ENCODE results near the gene GFER. TPM values are rescaled to one million over a fixed set of nuclear protein-coding genes. Genes with fewer than 3 reads are reported as not detected.

GFER gene
- polyA plus RNA-seq, 1 of the 3 experiments (the other 2 are of a cell fraction) = 20.4 TPM

DNA sequence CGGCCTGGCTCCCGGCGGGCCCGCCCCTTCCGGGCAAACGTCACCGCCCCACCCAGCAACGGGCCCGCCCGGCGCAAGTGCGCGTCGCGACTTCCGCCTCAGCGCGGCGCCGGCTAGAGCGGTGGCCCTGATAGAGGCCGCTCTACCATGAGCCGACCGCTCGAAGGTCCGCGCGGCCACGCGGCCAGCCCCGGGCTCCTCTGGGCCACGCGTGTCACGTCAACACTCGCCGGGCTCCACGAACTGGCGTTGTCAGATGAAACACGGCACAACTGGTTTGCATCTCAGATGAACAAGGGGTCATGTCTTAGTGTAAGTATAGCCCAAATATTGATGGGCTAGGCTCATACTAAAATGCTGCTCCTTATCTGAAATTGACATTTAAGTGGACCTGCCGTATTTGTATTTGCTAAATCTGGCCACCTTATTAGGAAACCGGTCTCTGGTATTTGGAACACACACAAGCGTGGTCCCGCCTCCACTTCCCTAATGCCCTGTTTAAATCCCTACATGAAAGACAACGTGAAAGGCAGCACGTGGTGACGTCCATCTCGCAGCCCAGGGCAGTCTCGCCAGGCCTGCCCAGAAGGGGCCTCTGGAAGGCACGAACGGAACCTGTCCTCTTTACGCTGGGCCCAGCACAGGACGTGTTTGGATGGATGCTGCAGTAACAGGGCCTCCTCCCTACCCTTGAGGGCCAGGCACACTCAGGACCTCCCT is 26.0 kb downstream of the GFER start, which contains the start of gene ZNF598:
Gene ZNF598, minus strand, starts transcription at position 31 of the 720 bp plus-strand sequence.
- peak within 1 kb of the TSS; percentile 90 to 91 for H3K4me3 ChIP-seq (ENCODE audit: low read depth in 2 of 2, low read length in 1 of 2)
- peak within 1 kb of the TSS; percentile 97 for H3K4me2 ChIP-seq
- H3K9me3 ChIP-seq = no peaks in the 10 kb centered on the region
- peaks cover 0 to 6% of the 10 kb centered on the region in 2 experiments for H3K36me3 ChIP-seq (replicated peaks in 1 of 2; ENCODE audit: control insufficient read depth in 1 of 2, insufficient read depth in 2 of 2, low read length in 1 of 2)
- WGBS (ENCODE audit: low lambda C conversion rate) = 9% methylated on average over 13 of the region's 52 CpGs
- peaks cover 9% of the 10 kb centered on the region for H3F3A ChIP-seq (replicated peaks; ENCODE audit: insufficient read depth)
- H3K27me3 ChIP-seq (ENCODE audit: insufficient read depth) = no peaks in the 10 kb centered on the region
- H3K4me1 ChIP-seq (ENCODE audit: control insufficient read depth in 1 of 2, insufficient read depth in 2 of 2, low read depth in 1 of 2, low read length in 1 of 2) = peaks cover 18 to 46% of the 10 kb centered on the region in 2 experiments; a peak in 3 of 4 replicates
- H3K9me2 ChIP-seq = no peaks in the 10 kb centered on the region
- peak within 1 kb of the TSS; percentile 95 for H3K9ac ChIP-seq
- peak within 1 kb of the TSS; percentile 77; the same call in 1 of the 2 replicates for H2AFZ ChIP-seq (ENCODE audit: low read depth)
- peak; percentile 98 for DNase-seq
- CTCF ChIA-PET = interaction anchor here (1.1 kb wide), 1 partner anchor 12 kb away, joined by 3 read pairs; no protein-coding TSS in a partner anchor
- H3K27ac ChIP-seq (ENCODE audit: low read depth in 2 of 2, low read length in 1 of 2) = peak within 1 kb of the TSS; percentile 81 to 87
- peaks cover 56% of the 10 kb centered on the region for H3K79me2 ChIP-seq (ENCODE audit: insufficient read depth)
- POLR2A ChIA-PET = no interaction called here
- H4K20me1 ChIP-seq (ENCODE audit: insufficient read depth) = peaks cover 42% of the 10 kb centered on the region
- TF ChIP-seq RXRA (IDR thresholded peaks at IDR 0.05; ENCODE audit: borderline replicate concordance, low read depth) = no peak
- TF ChIP-seq, protein P1, sequence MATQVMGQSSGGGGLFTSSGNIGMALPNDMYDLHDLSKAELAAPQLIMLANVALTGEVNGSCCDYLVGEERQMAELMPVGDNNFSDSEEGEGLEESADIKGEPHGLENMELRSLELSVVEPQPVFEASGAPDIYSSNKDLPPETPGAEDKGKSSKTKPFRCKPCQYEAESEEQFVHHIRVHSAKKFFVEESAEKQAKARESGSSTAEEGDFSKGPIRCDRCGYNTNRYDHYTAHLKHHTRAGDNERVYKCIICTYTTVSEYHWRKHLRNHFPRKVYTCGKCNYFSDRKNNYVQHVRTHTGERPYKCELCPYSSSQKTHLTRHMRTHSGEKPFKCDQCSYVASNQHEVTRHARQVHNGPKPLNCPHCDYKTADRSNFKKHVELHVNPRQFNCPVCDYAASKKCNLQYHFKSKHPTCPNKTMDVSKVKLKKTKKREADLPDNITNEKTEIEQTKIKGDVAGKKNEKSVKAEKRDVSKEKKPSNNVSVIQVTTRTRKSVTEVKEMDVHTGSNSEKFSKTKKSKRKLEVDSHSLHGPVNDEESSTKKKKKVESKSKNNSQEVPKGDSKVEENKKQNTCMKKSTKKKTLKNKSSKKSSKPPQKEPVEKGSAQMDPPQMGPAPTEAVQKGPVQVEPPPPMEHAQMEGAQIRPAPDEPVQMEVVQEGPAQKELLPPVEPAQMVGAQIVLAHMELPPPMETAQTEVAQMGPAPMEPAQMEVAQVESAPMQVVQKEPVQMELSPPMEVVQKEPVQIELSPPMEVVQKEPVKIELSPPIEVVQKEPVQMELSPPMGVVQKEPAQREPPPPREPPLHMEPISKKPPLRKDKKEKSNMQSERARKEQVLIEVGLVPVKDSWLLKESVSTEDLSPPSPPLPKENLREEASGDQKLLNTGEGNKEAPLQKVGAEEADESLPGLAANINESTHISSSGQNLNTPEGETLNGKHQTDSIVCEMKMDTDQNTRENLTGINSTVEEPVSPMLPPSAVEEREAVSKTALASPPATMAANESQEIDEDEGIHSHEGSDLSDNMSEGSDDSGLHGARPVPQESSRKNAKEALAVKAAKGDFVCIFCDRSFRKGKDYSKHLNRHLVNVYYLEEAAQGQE (IDR thresholded peaks at IDR 0.05; ENCODE audit: low read depth, low read length) = peak; percentile 31; the same call in 1 of the 2 replicates
- peak; percentile 74 for TF ChIP-seq ELF1 (IDR thresholded peaks at IDR 0.05)
- peak; percentile 53 for TF ChIP-seq CHD2 (IDR thresholded peaks at IDR 0.05; ENCODE audit: low read length, partially characterized antibody)
- TF ChIP-seq, protein P2, sequence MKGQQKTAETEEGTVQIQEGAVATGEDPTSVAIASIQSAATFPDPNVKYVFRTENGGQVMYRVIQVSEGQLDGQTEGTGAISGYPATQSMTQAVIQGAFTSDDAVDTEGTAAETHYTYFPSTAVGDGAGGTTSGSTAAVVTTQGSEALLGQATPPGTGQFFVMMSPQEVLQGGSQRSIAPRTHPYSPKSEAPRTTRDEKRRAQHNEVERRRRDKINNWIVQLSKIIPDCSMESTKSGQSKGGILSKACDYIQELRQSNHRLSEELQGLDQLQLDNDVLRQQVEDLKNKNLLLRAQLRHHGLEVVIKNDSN (IDR thresholded peaks at IDR 0.05; ENCODE audit: borderline replicate concordance, low read depth) = no peak
- no peak for TF ChIP-seq EP300 (IDR thresholded peaks at IDR 0.05; ENCODE audit: borderline replicate concordance in 1 of 2, low read depth in 1 of 2, low read length in 1 of 2)
- no peak for TF ChIP-seq EZH2phosphoT487 (IDR thresholded peaks at IDR 0.05; ENCODE audit: borderline replicate concordance, low read depth)
- TF ChIP-seq FOXM1 (IDR thresholded peaks at IDR 0.05; ENCODE audit: low read depth) = no peak
- TF ChIP-seq GABPA (IDR thresholded peaks at IDR 0.05; ENCODE audit: low read depth) = peak; percentile 89
- peak; percentile 72 for TF ChIP-seq POLR2AphosphoS5 (IDR thresholded peaks at IDR 0.05; ENCODE audit: low read depth, low read length)
- TF ChIP-seq RCOR1 (IDR thresholded peaks at IDR 0.05; ENCODE audit: low read length) = no peak
- TF ChIP-seq, protein P3, sequence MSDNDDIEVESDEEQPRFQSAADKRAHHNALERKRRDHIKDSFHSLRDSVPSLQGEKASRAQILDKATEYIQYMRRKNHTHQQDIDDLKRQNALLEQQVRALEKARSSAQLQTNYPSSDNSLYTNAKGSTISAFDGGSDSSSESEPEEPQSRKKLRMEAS (IDR thresholded peaks at IDR 0.05; ENCODE audit: low read depth) = peak; percentile 87; the same call in 1 of the 2 replicates
- TF ChIP-seq MEF2A (IDR thresholded peaks at IDR 0.05; ENCODE audit: borderline replicate concordance, low read depth) = no peak
- no peak for TF ChIP-seq RFX5 (IDR thresholded peaks at IDR 0.05; ENCODE audit: low read length)
- peak; percentile 89 for TF ChIP-seq MXI1 (IDR thresholded peaks at IDR 0.05; ENCODE audit: low read depth, low read length)
- TF ChIP-seq, protein P4, sequence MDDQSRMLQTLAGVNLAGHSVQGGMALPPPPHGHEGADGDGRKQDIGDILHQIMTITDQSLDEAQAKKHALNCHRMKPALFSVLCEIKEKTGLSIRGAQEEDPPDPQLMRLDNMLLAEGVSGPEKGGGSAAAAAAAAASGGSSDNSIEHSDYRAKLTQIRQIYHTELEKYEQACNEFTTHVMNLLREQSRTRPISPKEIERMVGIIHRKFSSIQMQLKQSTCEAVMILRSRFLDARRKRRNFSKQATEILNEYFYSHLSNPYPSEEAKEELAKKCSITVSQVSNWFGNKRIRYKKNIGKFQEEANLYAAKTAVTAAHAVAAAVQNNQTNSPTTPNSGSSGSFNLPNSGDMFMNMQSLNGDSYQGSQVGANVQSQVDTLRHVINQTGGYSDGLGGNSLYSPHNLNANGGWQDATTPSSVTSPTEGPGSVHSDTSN (IDR thresholded peaks at IDR 0.05) = no peak
- TF ChIP-seq SIN3A (IDR thresholded peaks at IDR 0.05; ENCODE audit: borderline replicate concordance, low read depth, low read length) = peak; percentile 59; the same call in 1 of the 2 replicates
- TF ChIP-seq FOXJ3 (CRISPR knock-in tag; IDR thresholded peaks at IDR 0.05) = no peak; the same call in 1 of the 2 replicates
- TF ChIP-seq TAF1 (IDR thresholded peaks at IDR 0.05; ENCODE audit: borderline replicate concordance, low read depth, low read length) = peak; percentile 80
- TF ChIP-seq SMC3 (IDR thresholded peaks at IDR 0.05; ENCODE audit: low read depth, low read length) = no peak
- TF ChIP-seq, protein P5, sequence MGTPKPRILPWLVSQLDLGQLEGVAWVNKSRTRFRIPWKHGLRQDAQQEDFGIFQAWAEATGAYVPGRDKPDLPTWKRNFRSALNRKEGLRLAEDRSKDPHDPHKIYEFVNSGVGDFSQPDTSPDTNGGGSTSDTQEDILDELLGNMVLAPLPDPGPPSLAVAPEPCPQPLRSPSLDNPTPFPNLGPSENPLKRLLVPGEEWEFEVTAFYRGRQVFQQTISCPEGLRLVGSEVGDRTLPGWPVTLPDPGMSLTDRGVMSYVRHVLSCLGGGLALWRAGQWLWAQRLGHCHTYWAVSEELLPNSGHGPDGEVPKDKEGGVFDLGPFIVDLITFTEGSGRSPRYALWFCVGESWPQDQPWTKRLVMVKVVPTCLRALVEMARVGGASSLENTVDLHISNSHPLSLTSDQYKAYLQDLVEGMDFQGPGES (IDR thresholded peaks at IDR 0.05; ENCODE audit: low read depth, low read length) = no peak
- no peak for TF ChIP-seq JUND (IDR thresholded peaks at IDR 0.05)
- no peak for TF ChIP-seq NRF1 (IDR thresholded peaks at IDR 0.05; ENCODE audit: low read depth, low read length)
- TF ChIP-seq, protein P6, sequence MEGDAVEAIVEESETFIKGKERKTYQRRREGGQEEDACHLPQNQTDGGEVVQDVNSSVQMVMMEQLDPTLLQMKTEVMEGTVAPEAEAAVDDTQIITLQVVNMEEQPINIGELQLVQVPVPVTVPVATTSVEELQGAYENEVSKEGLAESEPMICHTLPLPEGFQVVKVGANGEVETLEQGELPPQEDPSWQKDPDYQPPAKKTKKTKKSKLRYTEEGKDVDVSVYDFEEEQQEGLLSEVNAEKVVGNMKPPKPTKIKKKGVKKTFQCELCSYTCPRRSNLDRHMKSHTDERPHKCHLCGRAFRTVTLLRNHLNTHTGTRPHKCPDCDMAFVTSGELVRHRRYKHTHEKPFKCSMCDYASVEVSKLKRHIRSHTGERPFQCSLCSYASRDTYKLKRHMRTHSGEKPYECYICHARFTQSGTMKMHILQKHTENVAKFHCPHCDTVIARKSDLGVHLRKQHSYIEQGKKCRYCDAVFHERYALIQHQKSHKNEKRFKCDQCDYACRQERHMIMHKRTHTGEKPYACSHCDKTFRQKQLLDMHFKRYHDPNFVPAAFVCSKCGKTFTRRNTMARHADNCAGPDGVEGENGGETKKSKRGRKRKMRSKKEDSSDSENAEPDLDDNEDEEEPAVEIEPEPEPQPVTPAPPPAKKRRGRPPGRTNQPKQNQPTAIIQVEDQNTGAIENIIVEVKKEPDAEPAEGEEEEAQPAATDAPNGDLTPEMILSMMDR (IDR thresholded peaks at IDR 0.05) = no peak
